ENCODE results near the gene C10orf71.

DNA sequence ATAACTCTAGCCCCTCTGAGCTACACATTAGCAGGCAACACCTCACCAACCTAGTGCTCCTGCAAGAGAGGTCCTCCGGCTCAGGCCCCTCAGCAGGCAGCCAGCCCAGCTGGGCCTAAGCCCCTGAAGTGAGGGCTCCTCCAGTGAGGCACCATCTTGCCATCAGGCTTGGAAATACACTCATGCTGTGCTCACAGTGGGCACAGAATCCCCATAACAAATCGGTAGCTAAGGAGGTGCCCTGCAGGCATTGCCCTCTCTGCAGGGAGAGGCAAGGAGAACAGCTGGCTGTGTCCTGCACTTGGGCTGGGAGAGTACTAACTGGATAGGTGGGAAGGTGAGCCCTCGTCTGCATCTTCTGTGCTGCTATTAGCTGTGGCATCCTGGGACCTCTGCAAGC, 3.7 kb upstream of the C10orf71 start:
- TF ChIP-seq, protein P1, sequence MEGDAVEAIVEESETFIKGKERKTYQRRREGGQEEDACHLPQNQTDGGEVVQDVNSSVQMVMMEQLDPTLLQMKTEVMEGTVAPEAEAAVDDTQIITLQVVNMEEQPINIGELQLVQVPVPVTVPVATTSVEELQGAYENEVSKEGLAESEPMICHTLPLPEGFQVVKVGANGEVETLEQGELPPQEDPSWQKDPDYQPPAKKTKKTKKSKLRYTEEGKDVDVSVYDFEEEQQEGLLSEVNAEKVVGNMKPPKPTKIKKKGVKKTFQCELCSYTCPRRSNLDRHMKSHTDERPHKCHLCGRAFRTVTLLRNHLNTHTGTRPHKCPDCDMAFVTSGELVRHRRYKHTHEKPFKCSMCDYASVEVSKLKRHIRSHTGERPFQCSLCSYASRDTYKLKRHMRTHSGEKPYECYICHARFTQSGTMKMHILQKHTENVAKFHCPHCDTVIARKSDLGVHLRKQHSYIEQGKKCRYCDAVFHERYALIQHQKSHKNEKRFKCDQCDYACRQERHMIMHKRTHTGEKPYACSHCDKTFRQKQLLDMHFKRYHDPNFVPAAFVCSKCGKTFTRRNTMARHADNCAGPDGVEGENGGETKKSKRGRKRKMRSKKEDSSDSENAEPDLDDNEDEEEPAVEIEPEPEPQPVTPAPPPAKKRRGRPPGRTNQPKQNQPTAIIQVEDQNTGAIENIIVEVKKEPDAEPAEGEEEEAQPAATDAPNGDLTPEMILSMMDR (IDR thresholded peaks at IDR 0.05 in 2 of 3, conservative IDR thresholded peaks at IDR 0.05 in 1 of 3; ENCODE audit: borderline replicate concordance in 1 of 3, insufficient read depth in 1 of 3, low read depth in 2 of 3, low read length in 2 of 3), result no peak
- TF ChIP-seq POLR2A (IDR thresholded peaks at IDR 0.05; ENCODE audit: borderline replicate concordance, extremely low read depth, insufficient read depth, insufficient read length), result no peak

Measured in HCT116 (cell line).